ENCODE results near the gene SLIT3. TPM values are rescaled to one million over a fixed set of nuclear protein-coding genes. Genes with fewer than 3 reads are reported as not detected.

SLIT3 gene
- total and polyA plus RNA-seq, 2 experiments from 2014 or later = 58.4 to 96.7 TPM

DNA sequence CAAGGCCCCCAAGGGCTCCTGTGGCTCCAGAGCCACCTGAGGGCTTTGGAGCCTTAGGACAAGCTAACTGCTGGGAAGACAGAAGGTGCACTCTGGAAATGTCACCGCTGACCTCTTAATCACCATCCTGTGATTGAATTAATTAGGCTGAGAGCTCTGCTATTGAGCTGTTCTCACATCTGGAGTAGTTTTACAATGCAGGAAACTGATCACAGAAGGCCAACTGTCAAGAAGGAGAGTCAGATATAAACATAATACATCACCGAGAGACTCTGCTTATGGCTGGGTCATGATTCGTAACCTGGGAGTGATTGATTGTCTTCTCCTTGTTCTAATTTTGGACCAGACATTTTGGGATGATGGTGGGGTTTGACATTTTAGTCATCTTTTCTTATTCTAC, 226.1 kb downstream of the SLIT3 start:
- Histone ChIP-seq H3K9me3 (ENCODE audit: low read depth) (no peaks in the 10 kb centered on the region), H3K27me3 (no peaks in the 10 kb centered on the region), H3K36me3 (replicated peaks; ENCODE audit: insufficient read depth, low read depth) (no peaks in the 10 kb centered on the region), H3K27ac (no peak overlapping the region), H2AFZ (no peak overlapping the region), H3K4me3 (no peak overlapping the region), H3K4me2 (no peak overlapping the region), H3K79me2 (peaks cover 2% of the 10 kb centered on the region), H4K20me1 (ENCODE audit: insufficient read depth, poor library complexity, severe bottlenecking) (no peaks in the 10 kb centered on the region), H3K9me2 (replicated peaks; ENCODE audit: insufficient read depth) (no peaks in the 10 kb centered on the region), H3K4me1 (ENCODE audit: insufficient read depth) (peaks cover 4% of the 10 kb centered on the region)
- DNase-seq (ENCODE audit: low spot score) = no peak
- WGBS (ENCODE audit: low lambda C conversion rate, missing lambda C conversion rate) = 82% methylated on average over 3 of the region's 3 CpGs
- TF ChIP-seq, protein P1, sequence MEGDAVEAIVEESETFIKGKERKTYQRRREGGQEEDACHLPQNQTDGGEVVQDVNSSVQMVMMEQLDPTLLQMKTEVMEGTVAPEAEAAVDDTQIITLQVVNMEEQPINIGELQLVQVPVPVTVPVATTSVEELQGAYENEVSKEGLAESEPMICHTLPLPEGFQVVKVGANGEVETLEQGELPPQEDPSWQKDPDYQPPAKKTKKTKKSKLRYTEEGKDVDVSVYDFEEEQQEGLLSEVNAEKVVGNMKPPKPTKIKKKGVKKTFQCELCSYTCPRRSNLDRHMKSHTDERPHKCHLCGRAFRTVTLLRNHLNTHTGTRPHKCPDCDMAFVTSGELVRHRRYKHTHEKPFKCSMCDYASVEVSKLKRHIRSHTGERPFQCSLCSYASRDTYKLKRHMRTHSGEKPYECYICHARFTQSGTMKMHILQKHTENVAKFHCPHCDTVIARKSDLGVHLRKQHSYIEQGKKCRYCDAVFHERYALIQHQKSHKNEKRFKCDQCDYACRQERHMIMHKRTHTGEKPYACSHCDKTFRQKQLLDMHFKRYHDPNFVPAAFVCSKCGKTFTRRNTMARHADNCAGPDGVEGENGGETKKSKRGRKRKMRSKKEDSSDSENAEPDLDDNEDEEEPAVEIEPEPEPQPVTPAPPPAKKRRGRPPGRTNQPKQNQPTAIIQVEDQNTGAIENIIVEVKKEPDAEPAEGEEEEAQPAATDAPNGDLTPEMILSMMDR (IDR thresholded peaks at IDR 0.05; ENCODE audit: poor library complexity) = no peak
- no peak for TF ChIP-seq EZH2 (IDR thresholded peaks at IDR 0.05; ENCODE audit: borderline replicate concordance)
- TF ChIP-seq EZH2phosphoT487 (IDR thresholded peaks at IDR 0.05; ENCODE audit: low read depth, severe bottlenecking, unreplicated experiment) = no peak

DNA sequence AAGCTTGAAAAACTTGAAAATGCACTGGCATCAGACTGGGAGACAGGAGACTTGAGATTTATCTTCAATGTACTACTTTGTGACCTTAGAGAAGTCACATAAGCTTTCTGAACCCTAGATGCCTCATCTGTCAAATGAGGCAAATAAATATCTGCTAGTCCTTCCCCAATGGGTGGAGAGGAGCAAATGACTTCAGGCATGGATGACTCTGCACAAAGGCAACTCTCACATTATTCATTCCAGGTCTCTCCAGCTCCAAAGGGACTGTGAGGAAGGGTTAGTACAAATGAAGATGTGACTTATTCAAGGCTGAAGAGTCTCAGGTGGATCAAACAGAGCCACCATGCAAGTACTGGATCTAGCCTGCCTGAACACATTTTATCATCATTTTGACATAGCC, 228.7 kb downstream of the SLIT3 start:
- Histone ChIP-seq H4K20me1 (ENCODE audit: insufficient read depth, poor library complexity, severe bottlenecking) (no peaks in the 10 kb centered on the region), H3K36me3 (replicated peaks; ENCODE audit: insufficient read depth, low read depth) (no peaks in the 10 kb centered on the region), H3K27ac (no peak overlapping the region), H3K9me2 (replicated peaks; ENCODE audit: insufficient read depth) (no peaks in the 10 kb centered on the region), H3K9me3 (ENCODE audit: low read depth) (no peaks in the 10 kb centered on the region), H3K4me1 (ENCODE audit: insufficient read depth) (peaks cover 19% of the 10 kb centered on the region), H2AFZ (no peak overlapping the region), H3K27me3 (no peaks in the 10 kb centered on the region), H3K4me3 (no peak overlapping the region), H3K4me2 (no peak overlapping the region), H3K79me2 (no peaks in the 10 kb centered on the region)
- no peak for DNase-seq (ENCODE audit: low spot score)
- TF ChIP-seq, protein P1 (IDR thresholded peaks at IDR 0.05; ENCODE audit: poor library complexity) = no peak
- TF ChIP-seq EZH2phosphoT487 (IDR thresholded peaks at IDR 0.05; ENCODE audit: low read depth, severe bottlenecking, unreplicated experiment) (no peak), EZH2 (IDR thresholded peaks at IDR 0.05; ENCODE audit: borderline replicate concordance) (no peak)

DNA sequence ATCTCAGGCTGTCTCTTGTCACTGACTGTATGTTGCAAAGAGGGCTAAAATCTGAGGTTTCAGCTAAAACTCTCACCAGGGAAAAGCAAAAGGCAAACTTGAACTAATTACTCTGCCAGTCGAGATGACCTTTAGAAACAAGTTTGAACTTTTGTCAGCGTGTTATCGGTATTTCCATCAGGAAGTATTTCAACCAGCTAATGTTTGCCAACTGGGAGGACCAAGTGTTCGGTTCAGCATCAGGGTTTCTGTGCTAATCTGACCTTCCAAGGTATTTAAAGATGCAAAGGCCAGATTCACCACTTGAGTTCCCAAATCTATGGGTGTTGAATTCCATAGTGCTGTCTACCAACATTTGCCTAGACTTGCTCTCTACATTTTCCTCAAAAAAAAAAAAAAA, 230.5 kb downstream of the SLIT3 start:
- 36% methylated on average over 4 of the region's 4 CpGs for WGBS (ENCODE audit: low lambda C conversion rate, missing lambda C conversion rate)
- Histone ChIP-seq H3K27me3 (no peaks in the 10 kb centered on the region), H2AFZ (no peak overlapping the region), H3K4me1 (ENCODE audit: insufficient read depth) (peaks cover 22% of the 10 kb centered on the region), H3K79me2 (no peaks in the 10 kb centered on the region), H4K20me1 (ENCODE audit: insufficient read depth, poor library complexity, severe bottlenecking) (no peaks in the 10 kb centered on the region), H3K9me3 (ENCODE audit: low read depth) (no peaks in the 10 kb centered on the region), H3K9me2 (replicated peaks; ENCODE audit: insufficient read depth) (no peaks in the 10 kb centered on the region), H3K27ac (peak overlapping the region; percentile 39), H3K4me3 (no peak overlapping the region), H3K4me2 (no peak overlapping the region), H3K36me3 (replicated peaks; ENCODE audit: insufficient read depth, low read depth) (no peaks in the 10 kb centered on the region)
- no peak for DNase-seq (ENCODE audit: low spot score)
- no peak for TF ChIP-seq EZH2phosphoT487 (IDR thresholded peaks at IDR 0.05; ENCODE audit: low read depth, severe bottlenecking, unreplicated experiment)
- no peak for TF ChIP-seq EZH2 (IDR thresholded peaks at IDR 0.05; ENCODE audit: borderline replicate concordance)
- TF ChIP-seq, protein P1 (IDR thresholded peaks at IDR 0.05; ENCODE audit: poor library complexity) = no peak

DNA sequence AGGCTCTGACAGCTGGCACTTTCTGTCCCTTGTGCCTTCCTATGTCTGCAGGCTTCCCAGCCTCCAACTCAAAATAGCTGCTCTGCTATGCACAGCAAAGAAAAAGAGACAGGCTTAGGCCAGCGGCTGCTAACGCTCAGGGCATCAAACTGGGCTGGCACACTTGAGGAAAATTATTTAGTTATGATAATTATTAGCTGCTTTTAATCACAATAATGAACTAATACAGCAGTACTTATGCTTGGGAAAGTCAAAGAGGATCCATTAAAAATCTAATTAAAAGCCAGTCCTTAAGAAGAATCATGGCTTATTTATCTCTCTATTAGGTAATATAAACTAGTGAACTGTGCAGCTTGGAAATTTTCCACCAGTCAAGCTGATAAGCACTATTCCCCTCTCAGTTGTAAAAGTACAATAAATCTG, 233.2 kb downstream of the SLIT3 start:
- no peaks in the 10 kb centered on the region for H3K9me2 ChIP-seq (replicated peaks; ENCODE audit: insufficient read depth)
- no peaks in the 10 kb centered on the region for H3K36me3 ChIP-seq (replicated peaks; ENCODE audit: insufficient read depth, low read depth)
- no peak overlapping the region for H3K4me3 ChIP-seq
- H3K27ac ChIP-seq = peak overlapping the region; percentile 6
- WGBS (ENCODE audit: low lambda C conversion rate, missing lambda C conversion rate) = 53% methylated on average over 2 of the region's 2 CpGs
- DNase-seq (ENCODE audit: low spot score) = no peak
- TF ChIP-seq, protein P1 (IDR thresholded peaks at IDR 0.05; ENCODE audit: poor library complexity) = no peak
- no peak for TF ChIP-seq EZH2 (IDR thresholded peaks at IDR 0.05; ENCODE audit: borderline replicate concordance)
- TF ChIP-seq EZH2phosphoT487 (IDR thresholded peaks at IDR 0.05; ENCODE audit: low read depth, severe bottlenecking, unreplicated experiment) = no peak
- no peaks in the 10 kb centered on the region for H3K9me3 ChIP-seq (ENCODE audit: low read depth)
- H3K79me2 ChIP-seq = no peaks in the 10 kb centered on the region
- H3K27me3 ChIP-seq = no peaks in the 10 kb centered on the region
- no peak overlapping the region for H2AFZ ChIP-seq
- H4K20me1 ChIP-seq (ENCODE audit: insufficient read depth, poor library complexity, severe bottlenecking) = no peaks in the 10 kb centered on the region
- H3K4me2 ChIP-seq = peak overlapping the region; percentile 10
- peaks cover 38% of the 10 kb centered on the region for H3K4me1 ChIP-seq (ENCODE audit: insufficient read depth)
